ENCODE measurements around the gene KRT78. TPM values are rescaled to one million over a fixed set of nuclear protein-coding genes. Genes with fewer than 3 reads are reported as not detected.

KRT78 gene
- total and polyA plus RNA-seq, 8 donors = 0.14 to 0.21 (median 0.14) TPM; not detected in 5

GRCh38 chr12:52789637-52790426 is 59.0 kb downstream of the KRT78 start:
- Histone ChIP-seq H3K27me3 (peaks cover 8 to 76% of the 10 kb centered on the region in 2 donors), H3K4me3 (no peak overlapping the region), H3K9me3 (no peaks in the 10 kb centered on the region), H3K27ac (no peak overlapping the region), H3K4me1 (peaks cover 0 to 3% of the 10 kb centered on the region in 2 donors), H3K36me3 (no peaks in the 10 kb centered on the region)
- peak; percentile 42 for ATAC-seq
- intact Hi-C loops (cut with DNase I) = no loop called here
- no peak for TF ChIP-seq CTCF (IDR thresholded peaks at IDR 0.05)
- peak in 1 of 4 donors; percentile 81 for DNase-seq

DNA sequence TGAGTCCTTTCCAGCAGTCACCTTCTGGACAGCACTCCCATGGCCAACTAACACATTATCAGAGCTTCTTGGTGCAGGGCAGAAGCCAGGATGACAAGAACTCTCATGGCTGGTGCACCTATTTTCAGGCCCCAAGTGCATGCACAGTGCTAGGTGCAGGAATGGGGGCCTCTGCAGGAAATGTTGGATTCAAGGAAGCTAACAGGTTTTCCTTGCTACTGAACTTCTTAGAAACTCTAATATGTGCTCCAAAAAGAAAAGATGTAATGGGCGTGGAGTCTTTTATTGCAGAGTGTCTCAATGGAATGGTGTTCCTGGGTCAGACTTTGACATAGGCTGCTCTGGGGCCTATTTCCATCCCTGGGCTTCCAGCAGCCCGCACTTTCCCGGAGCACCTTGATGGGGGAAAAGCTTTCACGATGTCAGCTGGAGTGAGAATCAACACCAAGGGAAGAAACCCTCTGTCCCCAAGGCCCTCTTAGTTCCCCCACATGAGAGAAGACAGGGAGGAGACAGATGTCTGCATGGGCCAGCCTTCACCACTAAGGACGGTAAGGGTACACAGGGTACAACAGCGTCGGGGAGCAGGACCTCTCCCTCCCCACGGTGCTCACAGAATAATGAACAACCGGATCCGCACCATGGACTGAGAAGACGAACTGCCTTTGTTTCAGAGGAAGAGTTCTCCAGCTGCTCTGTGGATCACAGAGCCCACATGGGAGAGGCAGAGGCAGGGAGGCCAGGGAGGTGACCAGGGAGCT is 59.7 kb downstream of the KRT78 start:
- intact Hi-C loops (cut with DNase I) = no loop called here
- Histone ChIP-seq H3K9me3 (no peaks in the 10 kb centered on the region), H3K4me3 (no peak overlapping the region), H3K36me3 (no peaks in the 10 kb centered on the region), H3K4me1 (peaks cover 0 to 3% of the 10 kb centered on the region in 2 donors), H3K27ac (no peak overlapping the region), H3K27me3 (peaks cover 8 to 78% of the 10 kb centered on the region in 2 donors)
- ATAC-seq = no peak
- DNase-seq = no peak
- no peak for TF ChIP-seq CTCF (IDR thresholded peaks at IDR 0.05)

DNA sequence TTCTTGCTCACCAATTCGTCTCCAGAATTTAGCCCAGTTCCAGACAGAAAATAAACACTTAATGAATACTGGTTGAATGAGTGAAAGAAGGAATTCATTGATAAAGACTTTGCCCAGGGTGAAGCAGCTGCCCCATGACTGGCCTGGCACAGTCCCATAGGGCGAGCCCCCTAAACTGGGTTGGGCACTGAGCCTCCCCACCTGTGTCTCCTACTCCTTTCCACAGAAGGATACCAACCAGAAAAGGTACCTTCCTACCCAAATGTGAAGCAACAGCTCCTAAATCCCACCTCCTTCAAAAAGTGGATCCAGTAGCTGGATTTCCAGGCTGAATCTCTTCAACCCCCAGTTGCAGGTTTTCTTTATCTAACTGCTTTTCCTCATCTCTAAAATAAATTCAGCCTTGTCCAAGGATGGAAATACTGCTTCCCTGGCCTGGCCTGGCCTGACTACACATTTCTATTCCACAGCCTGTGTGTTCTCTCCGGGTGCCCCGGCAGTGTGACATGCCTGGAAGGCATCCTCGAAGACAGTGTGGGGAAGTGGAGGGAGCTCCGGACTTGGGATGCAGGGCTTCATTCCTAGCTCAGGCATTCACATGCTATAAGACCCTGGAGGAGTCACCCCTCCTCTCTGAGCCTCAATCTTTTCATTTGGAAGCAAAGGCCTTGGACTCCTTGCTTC is 60.5 kb downstream of the KRT78 start:
- H3K4me1 ChIP-seq = peaks cover 0 to 3% of the 10 kb centered on the region in 2 donors
- ATAC-seq = no peak
- intact Hi-C loops (cut with DNase I) = no loop called here
- H3K27me3 ChIP-seq = peaks cover 8 to 78% of the 10 kb centered on the region in 2 donors
- H3K9me3 ChIP-seq = no peaks in the 10 kb centered on the region
- H3K4me3 ChIP-seq = no peak overlapping the region
- no peak for TF ChIP-seq CTCF (IDR thresholded peaks at IDR 0.05)
- no peaks in the 10 kb centered on the region for H3K36me3 ChIP-seq
- H3K27ac ChIP-seq = no peak overlapping the region
- no peak for DNase-seq

Other genes with a start within 250 kb of the KRT78 start
- not detected for gene KRT72, start 247.5 kb downstream of the KRT78 start, total RNA-seq
- under 1 TPM; 0.08 to 0.30 (median 0.21) TPM for gene KRT72, start 247.5 kb downstream of the KRT78 start, polyA plus RNA-seq (ENCODE audit: insufficient read length in 6 of 6)
- gene KRT73, start 230.4 kb downstream of the KRT78 start, total RNA-seq = not detected
- under 1 TPM; 0.06 to 0.34 (median 0.20) TPM for gene KRT73, start 230.4 kb downstream of the KRT78 start, polyA plus RNA-seq (ENCODE audit: insufficient read length in 6 of 6)
- not detected for gene KRT2, start 196.8 kb downstream of the KRT78 start, total RNA-seq
- not detected for gene KRT2, start 196.8 kb downstream of the KRT78 start, polyA plus RNA-seq (ENCODE audit: insufficient read length in 6 of 6)
- under 1 TPM in 1 of 2 donors, not detected in 1; 0.64 TPM for gene KRT1, start 168.6 kb downstream of the KRT78 start, total RNA-seq
- gene KRT1, start 168.6 kb downstream of the KRT78 start, polyA plus RNA-seq (ENCODE audit: insufficient read length in 6 of 6) = under 1 TPM; 0.33 to 0.95 (median 0.48) TPM
- gene KRT77, start 145.5 kb downstream of the KRT78 start, total RNA-seq = not detected
- gene KRT77, start 145.5 kb downstream of the KRT78 start, polyA plus RNA-seq (ENCODE audit: insufficient read length in 6 of 6) = not detected
- not detected for gene KRT76, start 71.6 kb downstream of the KRT78 start, total RNA-seq
- gene KRT76, start 71.6 kb downstream of the KRT78 start, polyA plus RNA-seq (ENCODE audit: insufficient read length in 6 of 6) = not detected
- not detected for gene KRT3, start 52.9 kb downstream of the KRT78 start, total RNA-seq
- gene KRT3, start 52.9 kb downstream of the KRT78 start, polyA plus RNA-seq (ENCODE audit: insufficient read length in 6 of 6) = not detected
- gene KRT4, start 34.9 kb downstream of the KRT78 start, total RNA-seq = 1 to 10 TPM in 1 of 2 donors, under 1 TPM in 1; 0.47 to 9.4 TPM
- gene KRT4, start 34.9 kb downstream of the KRT78 start, polyA plus RNA-seq (ENCODE audit: insufficient read length in 6 of 6) = 1 to 10 TPM; 1.2 to 6.1 (median 2.6) TPM
- under 1 TPM; 0.32 to 0.58 TPM for gene KRT79, start 14.7 kb downstream of the KRT78 start, total RNA-seq
- gene KRT79, start 14.7 kb downstream of the KRT78 start, polyA plus RNA-seq (ENCODE audit: insufficient read length in 6 of 6) = not detected
- 1,000 to 10,000 TPM in 1 of 2 donors, 100 to 1,000 TPM in 1; 583 to 1,126 TPM for gene KRT8, start 56.1 kb upstream of the KRT78 start, total RNA-seq
- gene KRT8, start 56.1 kb upstream of the KRT78 start, polyA plus RNA-seq (ENCODE audit: insufficient read length in 6 of 6) = 100 to 1,000 TPM; 159 to 252 (median 185) TPM
- gene KRT18, start 100.1 kb upstream of the KRT78 start, total RNA-seq = 100 to 1,000 TPM; 447 to 667 TPM
- gene KRT18, start 100.1 kb upstream of the KRT78 start, polyA plus RNA-seq (ENCODE audit: insufficient read length in 6 of 6) = 100 to 1,000 TPM; 104 to 155 (median 118) TPM
- gene EIF4B, start 157.5 kb upstream of the KRT78 start, total RNA-seq = 100 to 1,000 TPM; 326 to 378 TPM
- 100 to 1,000 TPM; 447 to 581 (median 554) TPM for gene EIF4B, start 157.5 kb upstream of the KRT78 start, polyA plus RNA-seq (ENCODE audit: insufficient read length in 6 of 6)
- gene TNS2, start 201.1 kb upstream of the KRT78 start, total RNA-seq = 100 to 1,000 TPM; 112 to 129 TPM
- gene TNS2, start 201.1 kb upstream of the KRT78 start, polyA plus RNA-seq (ENCODE audit: insufficient read length in 6 of 6) = 100 to 1,000 TPM; 101 to 164 (median 117) TPM
- 10 to 100 TPM; 36.4 to 41.4 TPM for gene SPRYD3, start 230.4 kb upstream of the KRT78 start, total RNA-seq
- 10 to 100 TPM; 14.2 to 19.3 (median 17.0) TPM for gene SPRYD3, start 230.4 kb upstream of the KRT78 start, polyA plus RNA-seq (ENCODE audit: insufficient read length in 6 of 6)
- 10 to 100 TPM; 25.4 to 29.1 TPM for gene IGFBP6, start 248.7 kb upstream of the KRT78 start, total RNA-seq
- 10 to 100 TPM; 15.4 to 23.8 (median 22.2) TPM for gene IGFBP6, start 248.7 kb upstream of the KRT78 start, polyA plus RNA-seq (ENCODE audit: insufficient read length in 6 of 6)

Data from left lung (tissue), 10 donors.